Nephron progenitor cell (in vitro differentiated cells): ENCODE measurements around the gene CDC42EP1.

Experiments
- DNase-seq: peaks from one replicate; pipeline ENCODE4 v3.0.0; 2021
- H3K27ac Mint-ChIP-seq: 2 replicates; pipeline ENCODE4 v1.8.0; 2021; ENCODE audit warnings: mild to moderate bottlenecking, moderate library complexity, mixed read lengths
- H3K27me3 Mint-ChIP-seq: 2 replicates; pipeline ENCODE4 v1.8.0; 2021; ENCODE audit warnings: mild to moderate bottlenecking, low read depth, mixed read lengths; ENCODE audit not compliant: poor library complexity
- H3K36me3 Mint-ChIP-seq: 2 replicates; pipeline ENCODE4 v1.8.0; 2021; ENCODE audit warnings: low read depth, mixed read lengths
- H3K4me1 Mint-ChIP-seq: 2 replicates; pipeline ENCODE4 v1.8.0; 2021; ENCODE audit warnings: mixed read lengths
- H3K4me3 Mint-ChIP-seq: 2 replicates; pipeline ENCODE4 v1.8.0; 2021; ENCODE audit warnings: mild to moderate bottlenecking, moderate library complexity, mixed read lengths
- H3K9me3 Mint-ChIP-seq: 2 replicates; pipeline ENCODE4 v1.8.0; 2021; ENCODE audit warnings: mild to moderate bottlenecking, moderate library complexity, mixed read lengths
- TF ChIP-seq, protein P1 (sequence below): fragments of 200-600 bp; sonication (generic); IDR thresholded peaks from 2 replicates; pipeline ENCODE4 v1.5.0; 2021; ENCODE audit warnings: antibody characterized with exemption

Gene CDC42EP1

DNA sequence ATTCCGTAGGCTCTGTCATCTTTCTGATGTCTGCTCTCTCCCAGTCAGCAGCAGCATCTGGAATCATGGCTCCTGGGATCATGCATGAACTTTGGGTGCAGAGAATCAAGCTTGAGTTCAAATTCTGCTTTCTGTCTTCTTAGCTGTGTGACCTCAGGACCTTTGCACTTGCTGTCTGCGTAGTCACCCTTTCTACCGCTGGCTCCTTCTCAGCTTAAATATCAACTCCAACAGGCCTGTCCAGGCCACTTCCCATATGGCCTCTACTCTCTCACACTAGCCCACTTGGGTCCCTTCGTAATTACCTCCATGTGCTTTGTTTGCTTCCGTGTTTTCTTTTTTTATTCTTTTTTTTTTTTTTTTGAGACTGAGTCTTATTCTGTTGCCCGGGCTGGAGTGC is 43.8 kb downstream of the CDC42EP1 start:
- TF ChIP-seq, protein P1, sequence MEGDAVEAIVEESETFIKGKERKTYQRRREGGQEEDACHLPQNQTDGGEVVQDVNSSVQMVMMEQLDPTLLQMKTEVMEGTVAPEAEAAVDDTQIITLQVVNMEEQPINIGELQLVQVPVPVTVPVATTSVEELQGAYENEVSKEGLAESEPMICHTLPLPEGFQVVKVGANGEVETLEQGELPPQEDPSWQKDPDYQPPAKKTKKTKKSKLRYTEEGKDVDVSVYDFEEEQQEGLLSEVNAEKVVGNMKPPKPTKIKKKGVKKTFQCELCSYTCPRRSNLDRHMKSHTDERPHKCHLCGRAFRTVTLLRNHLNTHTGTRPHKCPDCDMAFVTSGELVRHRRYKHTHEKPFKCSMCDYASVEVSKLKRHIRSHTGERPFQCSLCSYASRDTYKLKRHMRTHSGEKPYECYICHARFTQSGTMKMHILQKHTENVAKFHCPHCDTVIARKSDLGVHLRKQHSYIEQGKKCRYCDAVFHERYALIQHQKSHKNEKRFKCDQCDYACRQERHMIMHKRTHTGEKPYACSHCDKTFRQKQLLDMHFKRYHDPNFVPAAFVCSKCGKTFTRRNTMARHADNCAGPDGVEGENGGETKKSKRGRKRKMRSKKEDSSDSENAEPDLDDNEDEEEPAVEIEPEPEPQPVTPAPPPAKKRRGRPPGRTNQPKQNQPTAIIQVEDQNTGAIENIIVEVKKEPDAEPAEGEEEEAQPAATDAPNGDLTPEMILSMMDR = no peak
- no peak overlapping the region for H3K27ac Mint-ChIP-seq
- H3K4me1 Mint-ChIP-seq = peaks cover 39% of the 10 kb centered on the region
- H3K36me3 Mint-ChIP-seq = no peaks in the 10 kb centered on the region
- DNase-seq = no peak
- peaks cover 24% of the 10 kb centered on the region for H3K27me3 Mint-ChIP-seq
- H3K9me3 Mint-ChIP-seq = no peaks in the 10 kb centered on the region
- no peak overlapping the region for H3K4me3 Mint-ChIP-seq

DNA sequence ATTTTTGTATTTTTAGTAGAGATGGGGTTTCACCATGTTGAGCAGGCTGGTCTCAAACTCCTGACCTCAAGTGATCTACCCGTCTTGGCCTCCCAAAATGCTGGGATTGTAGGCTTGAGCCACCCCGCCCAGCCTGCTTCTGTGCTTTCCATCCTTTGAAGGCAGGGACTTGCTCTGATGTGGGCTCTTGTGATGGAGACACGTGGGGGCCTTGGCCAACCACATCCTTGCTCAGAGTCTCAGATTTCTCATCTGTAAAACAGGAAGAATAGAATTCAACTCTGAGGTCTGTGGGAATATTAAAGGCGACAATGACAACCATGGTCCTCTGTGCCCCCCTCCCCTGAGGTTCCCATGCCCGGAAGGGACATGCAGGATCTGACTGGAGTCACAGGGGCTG is 44.6 kb downstream of the CDC42EP1 start:
- no peak overlapping the region for H3K4me3 Mint-ChIP-seq
- DNase-seq = no peak

DNA sequence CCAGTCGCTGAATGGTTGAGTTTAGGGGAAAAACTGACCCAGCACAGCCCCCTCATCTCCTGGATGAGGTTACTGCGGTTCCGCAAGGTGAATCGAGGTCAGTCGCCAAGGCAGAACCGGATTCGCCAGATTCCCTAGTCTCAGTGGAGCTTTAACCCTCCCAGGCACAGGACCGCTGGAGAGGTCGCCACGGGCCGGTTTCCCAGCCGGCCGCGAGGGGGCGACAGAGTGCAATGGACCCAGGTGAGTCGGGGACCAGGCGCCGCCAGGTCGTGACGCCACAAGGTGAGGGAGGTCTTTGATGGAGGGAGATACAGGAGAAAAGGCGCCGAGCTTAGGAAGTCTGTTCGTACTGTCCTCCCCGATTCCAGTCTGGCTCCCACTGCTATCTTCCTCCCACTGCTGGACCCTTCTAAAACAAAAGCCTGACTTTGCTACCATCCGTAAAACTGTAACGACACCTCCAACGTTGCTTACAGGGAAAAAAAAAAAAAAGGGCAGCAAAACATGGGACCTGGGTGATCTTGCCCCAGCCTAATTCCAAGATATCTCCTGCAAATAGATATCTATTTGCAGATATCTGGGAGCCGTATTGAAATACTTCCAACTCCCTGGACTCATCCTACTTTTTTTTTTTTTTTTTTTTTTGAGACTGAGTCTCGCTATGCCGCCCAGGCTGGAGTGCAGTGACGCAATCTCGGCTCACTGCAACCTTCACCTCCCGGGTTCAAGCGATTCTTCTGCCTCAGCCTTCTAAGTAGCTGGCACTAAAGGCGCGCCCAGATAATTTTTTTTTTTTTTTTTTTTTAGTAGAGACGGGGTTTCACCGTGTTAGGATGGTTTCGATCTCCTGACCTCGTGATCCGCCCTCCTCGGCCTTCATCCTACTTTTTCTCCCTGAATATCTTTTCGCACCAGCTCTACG is 47.0 kb downstream of the CDC42EP1 start:
- DNase-seq = peak; percentile 92
- Mint-ChIP-seq H3K4me3 (peak overlapping the region; percentile 90), H3K9me3 (no peaks in the 10 kb centered on the region), H3K36me3 (no peaks in the 10 kb centered on the region), H3K4me1 (peaks cover 47% of the 10 kb centered on the region), H3K27me3 (peaks cover 19% of the 10 kb centered on the region), H3K27ac (peak overlapping the region; percentile 99)
- TF ChIP-seq, protein P1 = peak; percentile 98

More for the DNA sequence above, 44.6 kb downstream of the CDC42EP1 start:
- Mint-ChIP-seq H3K4me1 (peaks cover 46% of the 10 kb centered on the region), H3K36me3 (no peaks in the 10 kb centered on the region), H3K9me3 (no peaks in the 10 kb centered on the region), H3K27ac (no peak overlapping the region), H3K27me3 (peaks cover 24% of the 10 kb centered on the region)
- TF ChIP-seq, protein P1 = no peak

DNA sequence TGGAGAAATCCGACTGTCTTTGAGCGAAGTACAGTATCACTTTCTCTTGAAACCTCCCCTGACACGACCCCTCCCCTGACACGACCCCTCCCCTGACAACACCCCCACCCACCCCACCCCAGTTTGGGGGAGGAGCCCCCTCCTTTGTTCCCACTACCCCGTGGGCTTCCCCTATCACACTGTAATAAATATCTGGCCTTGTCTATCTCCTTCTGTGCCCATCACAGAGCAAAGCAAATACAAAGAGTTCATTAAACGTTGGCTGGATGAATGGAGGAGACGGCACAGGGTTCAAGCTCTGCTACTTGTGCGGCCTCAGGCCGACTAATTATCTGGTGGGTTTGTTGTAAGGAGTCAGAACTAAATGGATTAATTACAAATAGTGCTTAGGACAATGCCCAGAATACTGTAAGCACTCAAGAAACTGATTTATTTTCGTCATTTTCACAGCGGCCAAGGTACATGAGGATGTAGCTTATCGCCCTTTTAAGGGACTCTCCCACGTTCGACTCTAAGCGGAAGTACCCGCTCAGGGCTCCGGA is 47.7 kb downstream of the CDC42EP1 start:
- H3K36me3 Mint-ChIP-seq = peaks cover 5% of the 10 kb centered on the region
- H3K4me1 Mint-ChIP-seq = peaks cover 40% of the 10 kb centered on the region
- H3K9me3 Mint-ChIP-seq = no peaks in the 10 kb centered on the region
- TF ChIP-seq, protein P1 = no peak
- DNase-seq = no peak
- H3K27me3 Mint-ChIP-seq = peaks cover 16% of the 10 kb centered on the region
- H3K27ac Mint-ChIP-seq = peak overlapping the region; percentile 99
- H3K4me3 Mint-ChIP-seq = peak overlapping the region; percentile 90

DNA sequence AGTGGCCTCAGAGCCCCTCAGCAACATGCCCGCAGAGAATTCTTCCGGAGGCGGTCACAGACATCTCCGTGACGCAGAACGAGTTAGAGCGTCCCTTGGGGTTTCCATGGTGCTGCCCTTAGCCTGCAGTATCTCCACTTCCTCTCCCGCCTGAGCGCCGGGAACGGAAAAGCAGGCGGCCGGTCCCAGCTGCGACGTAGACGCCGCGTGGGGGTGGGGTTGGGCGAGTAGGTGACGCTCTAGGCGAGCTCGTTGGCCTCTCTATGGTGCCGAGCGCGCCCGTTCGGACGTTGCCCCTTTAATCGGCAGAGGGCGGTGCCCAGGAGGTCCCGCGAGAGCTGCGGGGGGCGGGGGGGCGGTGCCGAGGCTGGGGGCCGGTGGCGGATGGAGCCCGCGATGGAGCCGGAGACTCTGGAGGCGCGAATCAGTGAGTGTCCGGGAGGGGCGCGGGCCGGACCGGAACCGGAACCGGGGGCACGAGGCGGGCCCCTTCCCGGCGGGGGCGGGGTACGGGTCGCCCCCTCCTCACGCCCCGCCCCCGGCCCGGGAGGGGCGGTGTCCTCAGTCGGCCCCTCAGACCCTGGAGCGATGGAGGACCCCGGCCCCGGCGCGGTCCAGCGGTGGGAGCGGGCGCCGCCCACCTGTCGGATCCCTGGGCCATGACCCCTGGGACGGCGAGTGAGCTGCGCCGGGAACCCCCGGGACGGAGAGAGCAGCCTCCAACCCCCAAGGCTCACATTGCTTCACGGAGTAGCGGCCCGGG is 48.4 kb downstream of the CDC42EP1 start, which contains the start of gene GGA1:
TSS of gene GGA1 (plus strand) at position 358 of the 763 bp plus-strand sequence. CDS start at position 385, 27 bp downstream.
- TF ChIP-seq, protein P1 = no peak
- Mint-ChIP-seq H3K4me3 (peak within 1 kb of the TSS; percentile 92), H3K9me3 (no peaks in the 10 kb centered on the region), H3K36me3 (peaks cover 11% of the 10 kb centered on the region), H3K4me1 (peaks cover 40% of the 10 kb centered on the region), H3K27me3 (peaks cover 16% of the 10 kb centered on the region), H3K27ac (peak within 1 kb of the TSS; percentile 99)
- DNase-seq = peak; percentile 91
